ENCODE results near the gene FBRSL1. TPM values are rescaled to one million over a fixed set of nuclear protein-coding genes. Genes with fewer than 3 reads are reported as not detected.
A peak's percentile ranks its signal among the peaks of the same experiment; 100 is the strongest.
"Not testable (repeated sequence)": the region's sequence is repeated elsewhere in the genome, so short reads cannot be mapped to it uniquely, and the experiment has no call there.

FBRSL1 gene
- total RNA-seq, 1 experiment from 2014 or later = 3.2 TPM

- DNase-seq (ENCODE audit: low read depth) = peak; percentile 83
These were observed 36.4 kb upstream of the FBRSL1 start for GRCh38 chr12:132453361-132454192.

GRCh38 chr12:132454193-132454932 lies 35.6 kb upstream of the FBRSL1 start:
- DNase-seq (ENCODE audit: low read depth) = no peak

- no peak for DNase-seq (ENCODE audit: low read depth)
These were observed 35.0 kb upstream of the FBRSL1 start for GRCh38 chr12:132454933-132455418.

- no peak for DNase-seq (ENCODE audit: low read depth)
These were observed 34.4 kb upstream of the FBRSL1 start for GRCh38 chr12:132455565-132455964.

- no peak for DNase-seq (ENCODE audit: low read depth)
These were observed 33.6 kb upstream of the FBRSL1 start for GRCh38 chr12:132456186-132456943.

GRCh38 chr12:132456944-132457495 lies 32.9 kb upstream of the FBRSL1 start:
- no peak for DNase-seq (ENCODE audit: low read depth)

GRCh38 chr12:132458441-132458840 lies 31.5 kb upstream of the FBRSL1 start:
- no peak for DNase-seq (ENCODE audit: low read depth)

GRCh38 chr12:132458846-132459641 lies 30.9 kb upstream of the FBRSL1 start:
- DNase-seq (ENCODE audit: low read depth) = no peak

- no peak for DNase-seq (ENCODE audit: low read depth)
These were observed 29.4 kb upstream of the FBRSL1 start for GRCh38 chr12:132460571-132460970.

- DNase-seq (ENCODE audit: low read depth) = no peak
These were observed 28.4 kb upstream of the FBRSL1 start for GRCh38 chr12:132461526-132461925.

- no peak for DNase-seq (ENCODE audit: low read depth)
These were observed 27.2 kb upstream of the FBRSL1 start for GRCh38 chr12:132462788-132463187.

GRCh38 chr12:132463284-132463924 lies 26.5 kb upstream of the FBRSL1 start:
- DNase-seq (ENCODE audit: low read depth) = not testable (repeated sequence)

- not testable (repeated sequence) for DNase-seq (ENCODE audit: low read depth)
These were observed 25.6 kb upstream of the FBRSL1 start for GRCh38 chr12:132464304-132464703.

- no peak for DNase-seq (ENCODE audit: low read depth)
These were observed 25.1 kb upstream of the FBRSL1 start for GRCh38 chr12:132464820-132465219.

GRCh38 chr12:132465269-132466190 lies 24.4 kb upstream of the FBRSL1 start:
- DNase-seq (ENCODE audit: low read depth) = no peak

GRCh38 chr12:132466241-132467201 lies 23.4 kb upstream of the FBRSL1 start:
- no peak for DNase-seq (ENCODE audit: low read depth)

GRCh38 chr12:132467511-132467910 lies 22.4 kb upstream of the FBRSL1 start:
- DNase-seq (ENCODE audit: low read depth) = no peak

GRCh38 chr12:132469423-132469822 lies 20.5 kb upstream of the FBRSL1 start:
- DNase-seq (ENCODE audit: low read depth) = no peak

Data from M059J (cell line).